Body of pancreas (tissue), 4 donors: Measurements from ENCODE around the gene RASL10A. TPM values are rescaled to one million over a fixed set of nuclear protein-coding genes. Genes with fewer than 3 reads are reported as not detected.

Experiments used
- ATAC-seq: fragments of 150-250 bp; one replicate; pipeline ENCODE4 v1.9.1; 2016
- DNase-seq, 4 donors: peaks; one replicate each; pipeline ENCODE4 v3.0.0-alpha.2; 2019
- H3K27ac ChIP-seq, 4 donors: fragments of 200-600 bp; sonication (generic); 1 replicate in 3 of 4; 2 replicates in 1 of 4; pipeline versions ENCODE4 v1.5.1 to v1.6.1; 2016 to 2019; ENCODE audit warnings: mild to moderate bottlenecking in 1 of 4, mixed read lengths in 1 of 4, moderate library complexity in 1 of 4
- H3K27me3 ChIP-seq, 2 donors: fragments of 200-600 bp; sonication (generic); one replicate each; pipeline ENCODE4 v1.6.0; 2016; ENCODE audit warnings: mild to moderate bottlenecking in 1 of 2
- H3K36me3 ChIP-seq, 2 donors: fragments of 200-600 bp; sonication (generic); replicated peaks in 1 of 2; 2 replicates each; pipeline ENCODE4 v1.5.1; 2016; ENCODE audit warnings: low read depth in 2 of 2; ENCODE audit not compliant: insufficient read depth in 1 of 2
- H3K4me1 ChIP-seq: fragments of 200-600 bp; sonication (generic); one replicate; pipeline ENCODE4 v1.6.0; 2016
- H3K4me3 ChIP-seq, 2 donors: fragments of 200-600 bp; sonication (generic); 1 replicate in 1 of 2; 2 replicates in 1 of 2; pipeline ENCODE4 v1.5.1; 2016 to 2019
- H3K9me3 ChIP-seq, 3 donors: fragments of 200-600 bp; sonication (generic); 1 replicate in 2 of 3; 2 replicates in 1 of 3; pipeline ENCODE4 v1.5.1; 2016
- POLR2A ChIP-seq, 3 donors: fragments of 450-650 bp; IDR thresholded peaks; one replicate each; pipeline ENCODE4 v1.6.1; 2016; ENCODE audit warnings: antibody characterized with exemption in 3 of 3, mild to moderate bottlenecking in 2 of 3
- WGBS, 2 donors: methylation state at CpG; one replicate each; pipeline ENCODE4 v1.1.5; 2017; 5-methylcytosine and 5-hydroxymethylcytosine counted together
- intact Hi-C: fragments of 100-400 bp; cut with DNase I; formaldehyde crosslinking; loops from one replicate; pipeline ENCODE4 v1.15.1; 2023
- total RNA-seq, 2 donors: library from RNA; depleted of rRNA; stranded (reverse); fragments of >200 nt; gene quantifications; one replicate each; pipeline ENCODE4 v1.1.0, GENCODE V29; 2016
- TF ChIP-seq, protein P1 (sequence below), 7 experiments: fragments of 450-650 bp in 4 of 7; fragments of 200-600 bp in 3 of 7; sonication (generic) in 3 of 7; IDR thresholded peaks; one replicate each; pipeline ENCODE4 v1.5.1; 2016 to 2019; ENCODE audit warnings: antibody characterized with exemption in 7 of 7

RASL10A gene
- total RNA-seq, 2 donors from 2014 or later = 0.78 TPM; not detected in 1

DNA sequence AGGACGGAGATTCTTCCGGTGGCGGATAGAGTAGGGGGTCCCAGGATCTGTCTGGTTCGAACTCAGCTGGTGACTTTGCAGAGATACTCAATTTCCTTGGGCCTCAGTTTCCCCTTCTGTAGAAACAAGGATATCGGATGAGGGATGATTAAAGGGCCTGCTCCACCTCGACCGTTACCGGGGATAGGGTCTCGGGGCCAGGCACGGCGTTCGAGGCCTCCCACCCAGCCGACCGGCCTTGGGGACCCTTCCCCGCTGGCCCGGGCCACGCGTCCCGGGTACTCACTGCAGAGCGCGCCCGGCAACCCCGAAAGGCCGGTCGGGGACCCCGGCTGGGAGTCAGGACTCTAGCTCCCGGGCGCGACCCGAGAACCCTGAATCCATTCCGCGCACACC, 48.0 kb downstream of the RASL10A start:
- H3K27ac ChIP-seq = peak overlapping the region; percentile 99 to 100 (median 100)
- H3K9me3 ChIP-seq = no peaks in the 10 kb centered on the region
- 0% methylated on average over 5 to 32 of the region's 32 CpGs for WGBS, 2 donors
- H3K36me3 ChIP-seq = no peaks in the 10 kb centered on the region
- TF ChIP-seq POLR2A (IDR thresholded peaks at IDR 0.05) = no peak
- TF ChIP-seq, protein P1, sequence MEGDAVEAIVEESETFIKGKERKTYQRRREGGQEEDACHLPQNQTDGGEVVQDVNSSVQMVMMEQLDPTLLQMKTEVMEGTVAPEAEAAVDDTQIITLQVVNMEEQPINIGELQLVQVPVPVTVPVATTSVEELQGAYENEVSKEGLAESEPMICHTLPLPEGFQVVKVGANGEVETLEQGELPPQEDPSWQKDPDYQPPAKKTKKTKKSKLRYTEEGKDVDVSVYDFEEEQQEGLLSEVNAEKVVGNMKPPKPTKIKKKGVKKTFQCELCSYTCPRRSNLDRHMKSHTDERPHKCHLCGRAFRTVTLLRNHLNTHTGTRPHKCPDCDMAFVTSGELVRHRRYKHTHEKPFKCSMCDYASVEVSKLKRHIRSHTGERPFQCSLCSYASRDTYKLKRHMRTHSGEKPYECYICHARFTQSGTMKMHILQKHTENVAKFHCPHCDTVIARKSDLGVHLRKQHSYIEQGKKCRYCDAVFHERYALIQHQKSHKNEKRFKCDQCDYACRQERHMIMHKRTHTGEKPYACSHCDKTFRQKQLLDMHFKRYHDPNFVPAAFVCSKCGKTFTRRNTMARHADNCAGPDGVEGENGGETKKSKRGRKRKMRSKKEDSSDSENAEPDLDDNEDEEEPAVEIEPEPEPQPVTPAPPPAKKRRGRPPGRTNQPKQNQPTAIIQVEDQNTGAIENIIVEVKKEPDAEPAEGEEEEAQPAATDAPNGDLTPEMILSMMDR (IDR thresholded peaks at IDR 0.05) = peak in 1 of 7 experiments; percentile 2
- peaks cover 61% of the 10 kb centered on the region for H3K4me1 ChIP-seq
- no peak for ATAC-seq
- intact Hi-C loops = no loop called here
- H3K4me3 ChIP-seq = peak overlapping the region; percentile 74 to 79
- H3K27me3 ChIP-seq = no peaks in the 10 kb centered on the region
- no peak for DNase-seq

DNA sequence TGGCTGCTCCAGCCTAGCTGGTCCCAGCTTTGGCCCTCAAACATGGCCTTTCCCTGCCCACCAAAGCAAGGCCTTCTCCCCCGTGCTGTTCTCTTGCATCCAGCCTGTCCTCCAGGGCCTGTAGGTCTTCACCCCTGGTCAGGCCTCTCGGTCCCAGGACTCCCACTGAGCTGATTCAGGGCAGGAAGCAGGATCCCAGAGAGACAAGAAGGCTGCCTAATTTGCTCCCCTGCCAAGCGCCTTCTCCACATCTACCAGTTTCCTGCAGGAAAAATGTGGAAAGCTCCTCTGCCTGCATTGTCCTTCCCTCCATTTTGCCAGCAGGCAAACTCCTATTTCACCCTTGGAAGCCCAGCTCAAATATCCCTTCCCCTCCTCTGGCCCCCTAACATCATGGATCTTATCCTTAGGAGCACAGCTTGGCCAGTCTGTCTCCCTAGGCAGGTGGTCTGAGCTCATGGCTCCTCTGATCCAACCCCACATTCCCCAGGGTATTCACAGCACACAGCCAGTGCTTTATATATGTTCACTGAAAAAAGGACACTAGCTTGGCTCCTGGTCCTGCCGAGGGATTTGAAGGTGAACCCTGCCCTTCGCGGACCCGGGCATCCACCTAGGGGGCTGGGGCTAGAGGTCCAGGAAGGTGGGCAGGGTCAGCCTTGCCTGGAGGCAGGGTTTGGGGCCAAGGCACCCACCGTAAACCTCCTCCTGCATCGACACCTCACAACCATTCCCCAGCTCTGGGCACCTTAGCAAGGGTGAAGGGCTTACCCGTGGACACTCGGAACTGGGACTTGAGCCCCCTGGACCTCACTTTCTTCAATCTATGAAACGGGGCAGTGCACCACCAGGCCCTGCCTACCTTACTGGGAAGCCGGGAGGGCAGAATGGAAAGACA, 48.7 kb downstream of the RASL10A start:
- peaks cover 54% of the 10 kb centered on the region for H3K4me1 ChIP-seq
- TF ChIP-seq, protein P1 (IDR thresholded peaks at IDR 0.05) = no peak
- TF ChIP-seq POLR2A (IDR thresholded peaks at IDR 0.05) = no peak
- H3K4me3 ChIP-seq = peak overlapping the region; percentile 74 to 79
- ATAC-seq (no peak), DNase-seq (peak in 1 of 4 donors; percentile 13)
- 20 to 27% methylated on average over 7 to 13 of the region's 13 CpGs for WGBS, 2 donors
- H3K36me3 ChIP-seq = no peaks in the 10 kb centered on the region
- no peaks in the 10 kb centered on the region for H3K27me3 ChIP-seq
- intact Hi-C loops = no loop called here
- no peaks in the 10 kb centered on the region for H3K9me3 ChIP-seq
- peak overlapping the region; percentile 99 to 100 (median 100) for H3K27ac ChIP-seq

DNA sequence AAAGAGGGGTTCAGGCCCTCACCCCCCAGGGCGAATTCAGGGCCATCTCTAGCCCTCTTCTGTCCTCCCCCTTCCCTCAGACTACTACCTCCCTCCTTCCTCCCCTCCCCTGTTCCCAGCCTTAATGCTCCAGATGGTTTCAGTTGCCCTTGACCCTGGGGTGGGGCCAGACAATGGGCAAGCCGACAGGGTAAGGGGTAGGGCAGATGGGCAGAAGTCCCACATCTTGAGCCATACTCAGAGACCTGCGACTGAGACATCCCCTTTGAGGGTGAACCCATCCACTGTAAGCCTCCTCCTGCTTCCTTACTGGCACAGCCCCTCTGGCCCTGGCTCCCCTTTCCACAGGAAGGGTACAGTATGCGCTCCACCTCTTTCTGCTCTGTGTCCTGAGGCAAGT, 49.6 kb downstream of the RASL10A start:
- intact Hi-C loops = no loop called here
- H3K27ac ChIP-seq = peak overlapping the region; percentile 32 to 100 (median 100)
- 53 to 56% methylated on average over 4 of the region's 4 CpGs for WGBS, 2 donors
- no peak overlapping the region for H3K4me3 ChIP-seq
- TF ChIP-seq, protein P1 (IDR thresholded peaks at IDR 0.05) = no peak
- no peak for TF ChIP-seq POLR2A (IDR thresholded peaks at IDR 0.05)
- ATAC-seq (no peak), DNase-seq (peak in 1 of 4 donors; percentile 4)
- no peaks in the 10 kb centered on the region for H3K27me3 ChIP-seq
- peaks cover 45% of the 10 kb centered on the region for H3K4me1 ChIP-seq
- no peaks in the 10 kb centered on the region for H3K36me3 ChIP-seq
- H3K9me3 ChIP-seq = no peaks in the 10 kb centered on the region

DNA sequence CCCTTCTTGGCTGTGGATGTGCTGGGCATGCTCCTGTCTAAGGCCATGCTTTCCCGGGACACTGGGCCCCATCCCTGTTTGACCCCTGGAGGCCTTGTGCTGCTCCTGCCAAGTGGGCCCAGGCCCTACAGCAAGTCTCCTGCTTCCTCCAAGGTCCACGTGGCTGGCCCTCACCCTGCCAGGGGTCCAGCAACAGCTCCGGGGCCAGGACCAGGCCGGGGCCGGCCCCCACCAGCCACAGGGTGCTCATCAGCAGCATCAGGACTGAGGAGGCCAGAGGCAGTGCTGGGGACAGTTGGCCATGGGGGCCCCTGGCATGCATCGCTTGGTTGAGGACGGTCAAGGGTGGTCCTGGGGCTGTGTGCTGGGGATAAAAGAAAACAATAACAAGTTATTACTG, 50.2 kb downstream of the RASL10A start:
- WGBS, 2 donors = 92 to 100% methylated on average over 6 of the region's 7 CpGs
- H3K27ac ChIP-seq = peak overlapping the region in 2 of 4 donors; percentile 99 to 100
- H3K4me1 ChIP-seq = peaks cover 39% of the 10 kb centered on the region
- no peak overlapping the region for H3K4me3 ChIP-seq
- ATAC-seq = no peak
- H3K36me3 ChIP-seq = no peaks in the 10 kb centered on the region
- no peaks in the 10 kb centered on the region for H3K9me3 ChIP-seq
- H3K27me3 ChIP-seq = no peaks in the 10 kb centered on the region
- intact Hi-C loops = no loop called here
- TF ChIP-seq, protein P1 (IDR thresholded peaks at IDR 0.05) = no peak
- TF ChIP-seq POLR2A (IDR thresholded peaks at IDR 0.05) = no peak
- no peak for DNase-seq
